GM10266 (cell line): Measurements from ENCODE around the gene LNPK.

Experiments
- DNase-seq: peaks from one replicate; pipeline ENCODE4 v3.0.0; 2012; ENCODE audit errors: extremely low spot score
- TF ChIP-seq, protein P1 (sequence below): IDR thresholded peaks from 2 replicates; pipeline ENCODE4 v1.5.1; 2012; ENCODE audit warnings: mild to moderate bottlenecking, low read depth; ENCODE audit not compliant: control insufficient read depth, insufficient read depth; ENCODE audit errors: missing control alignments

Gene LNPK, protein sequence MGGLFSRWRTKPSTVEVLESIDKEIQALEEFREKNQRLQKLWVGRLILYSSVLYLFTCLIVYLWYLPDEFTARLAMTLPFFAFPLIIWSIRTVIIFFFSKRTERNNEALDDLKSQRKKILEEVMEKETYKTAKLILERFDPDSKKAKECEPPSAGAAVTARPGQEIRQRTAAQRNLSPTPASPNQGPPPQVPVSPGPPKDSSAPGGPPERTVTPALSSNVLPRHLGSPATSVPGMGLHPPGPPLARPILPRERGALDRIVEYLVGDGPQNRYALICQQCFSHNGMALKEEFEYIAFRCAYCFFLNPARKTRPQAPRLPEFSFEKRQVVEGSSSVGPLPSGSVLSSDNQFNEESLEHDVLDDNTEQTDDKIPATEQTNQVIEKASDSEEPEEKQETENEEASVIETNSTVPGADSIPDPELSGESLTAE

DNA sequence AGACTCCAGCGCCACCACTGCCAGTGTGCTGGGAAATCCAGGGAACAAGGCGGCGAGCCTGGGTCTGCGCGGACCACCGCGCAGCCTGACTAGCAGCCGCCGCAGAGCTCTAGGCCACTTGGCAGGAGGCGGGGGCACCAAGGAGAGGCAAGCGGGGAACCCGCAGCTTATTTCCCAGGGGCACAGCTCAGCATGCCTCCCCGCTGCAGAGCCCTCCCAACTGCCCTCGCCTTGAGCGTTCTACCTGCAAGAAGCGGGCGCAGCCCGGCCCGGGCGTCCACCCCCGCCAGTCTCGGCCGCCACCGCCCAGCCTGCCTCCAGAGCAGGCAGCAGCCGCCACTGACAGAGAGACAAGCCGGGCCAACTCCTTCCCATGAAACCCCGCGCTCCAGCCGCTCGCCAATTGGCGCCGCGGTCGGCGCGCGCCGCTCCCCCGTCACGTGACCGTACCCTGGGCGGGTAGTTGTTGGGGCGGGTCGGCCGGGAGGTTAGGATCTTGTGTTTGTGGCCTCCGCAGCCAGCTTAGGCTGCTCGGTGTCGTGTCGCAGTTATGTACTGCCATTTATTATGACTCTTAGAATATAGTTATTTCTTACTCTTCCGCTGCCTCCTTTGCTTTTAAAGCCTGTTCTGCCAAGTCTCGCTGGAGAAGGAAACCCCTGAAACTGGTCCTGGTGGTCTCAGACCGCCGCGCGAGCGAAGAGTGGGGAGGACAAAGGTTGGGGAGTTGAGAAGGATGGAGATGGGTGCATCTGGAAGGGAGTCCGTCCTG is at the start of gene LNPK:
Gene LNPK, minus strand, starts transcription at position 352 of the 772 bp plus-strand sequence. CDS start 6,683 bp downstream, outside the sequence.
- TF ChIP-seq, protein P1, sequence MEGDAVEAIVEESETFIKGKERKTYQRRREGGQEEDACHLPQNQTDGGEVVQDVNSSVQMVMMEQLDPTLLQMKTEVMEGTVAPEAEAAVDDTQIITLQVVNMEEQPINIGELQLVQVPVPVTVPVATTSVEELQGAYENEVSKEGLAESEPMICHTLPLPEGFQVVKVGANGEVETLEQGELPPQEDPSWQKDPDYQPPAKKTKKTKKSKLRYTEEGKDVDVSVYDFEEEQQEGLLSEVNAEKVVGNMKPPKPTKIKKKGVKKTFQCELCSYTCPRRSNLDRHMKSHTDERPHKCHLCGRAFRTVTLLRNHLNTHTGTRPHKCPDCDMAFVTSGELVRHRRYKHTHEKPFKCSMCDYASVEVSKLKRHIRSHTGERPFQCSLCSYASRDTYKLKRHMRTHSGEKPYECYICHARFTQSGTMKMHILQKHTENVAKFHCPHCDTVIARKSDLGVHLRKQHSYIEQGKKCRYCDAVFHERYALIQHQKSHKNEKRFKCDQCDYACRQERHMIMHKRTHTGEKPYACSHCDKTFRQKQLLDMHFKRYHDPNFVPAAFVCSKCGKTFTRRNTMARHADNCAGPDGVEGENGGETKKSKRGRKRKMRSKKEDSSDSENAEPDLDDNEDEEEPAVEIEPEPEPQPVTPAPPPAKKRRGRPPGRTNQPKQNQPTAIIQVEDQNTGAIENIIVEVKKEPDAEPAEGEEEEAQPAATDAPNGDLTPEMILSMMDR, result no peak
- peak; percentile 92 for DNase-seq

DNA sequence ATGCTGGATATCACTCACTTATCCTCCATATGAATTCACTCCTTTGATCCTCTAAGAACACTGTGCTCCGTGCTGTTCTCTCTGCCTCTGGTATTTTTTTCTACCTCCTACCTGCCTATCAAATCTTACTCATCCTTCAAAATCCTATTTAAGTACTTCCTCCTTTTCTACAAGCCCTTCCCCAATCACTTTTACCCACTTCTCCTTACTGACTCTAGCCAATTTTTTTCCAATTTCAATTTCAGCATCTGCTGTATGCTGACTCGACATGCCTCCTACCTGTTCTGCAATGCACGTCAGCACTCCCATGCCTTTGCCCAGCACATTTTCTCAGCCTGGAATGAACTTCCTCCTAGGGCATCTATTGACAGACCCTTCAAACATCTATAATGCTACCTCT is 37.3 kb upstream of the LNPK start:
- TF ChIP-seq, protein P1, result no peak
- DNase-seq, result no peak

DNA sequence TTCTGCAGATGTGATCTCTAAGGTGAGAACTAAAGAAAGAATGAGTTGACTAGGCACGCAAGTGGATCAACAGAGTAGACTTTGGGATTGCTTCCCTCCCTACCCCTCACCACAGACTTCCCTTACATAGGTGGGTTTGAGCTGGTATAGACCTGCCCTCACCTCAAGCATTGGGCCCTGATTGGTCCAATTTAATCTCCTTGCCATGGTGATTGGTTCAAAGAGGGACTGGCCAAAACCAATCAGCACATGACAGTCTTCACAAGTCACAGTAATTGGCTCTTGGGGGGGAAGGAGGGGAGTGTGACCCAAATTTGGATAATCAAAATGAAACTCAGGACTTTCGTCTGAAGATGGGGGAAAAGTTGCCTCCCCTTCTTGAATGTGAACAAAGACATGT is 36.6 kb upstream of the LNPK start:
- no peak for DNase-seq
- TF ChIP-seq, protein P1, result no peak

DNA sequence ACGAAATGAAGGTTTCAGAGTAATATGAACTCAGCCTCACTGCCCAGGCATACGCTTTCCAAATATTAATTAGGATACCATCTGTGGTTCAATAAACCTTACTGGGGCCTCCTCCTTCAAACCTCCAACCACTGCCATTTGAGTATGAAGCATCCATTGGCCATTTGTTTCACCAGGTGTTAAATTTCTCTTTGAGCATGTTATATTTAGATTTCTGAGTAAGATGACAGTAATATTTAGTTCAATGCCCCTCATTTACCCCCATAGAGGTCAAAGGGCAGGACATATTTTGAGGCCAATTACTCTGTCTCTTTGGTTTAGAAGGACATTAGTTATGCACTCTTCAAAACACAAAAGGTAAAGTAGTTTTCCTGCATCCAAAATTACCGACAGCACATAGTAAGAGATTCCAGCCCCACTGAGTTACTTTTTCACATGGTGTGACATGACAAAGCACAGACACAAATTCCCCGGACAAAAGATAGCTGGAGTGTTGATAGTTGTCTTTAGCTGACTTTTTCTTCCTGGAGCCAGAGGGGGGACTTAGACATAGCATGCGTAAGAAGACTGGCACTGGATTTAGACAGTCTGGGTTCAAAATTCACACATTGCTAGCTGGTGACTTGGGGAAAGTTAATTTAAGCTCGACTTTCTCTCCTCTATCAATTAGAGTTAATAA is 33.1 kb upstream of the LNPK start:
- TF ChIP-seq, protein P1, result no peak
- no peak for DNase-seq

DNA sequence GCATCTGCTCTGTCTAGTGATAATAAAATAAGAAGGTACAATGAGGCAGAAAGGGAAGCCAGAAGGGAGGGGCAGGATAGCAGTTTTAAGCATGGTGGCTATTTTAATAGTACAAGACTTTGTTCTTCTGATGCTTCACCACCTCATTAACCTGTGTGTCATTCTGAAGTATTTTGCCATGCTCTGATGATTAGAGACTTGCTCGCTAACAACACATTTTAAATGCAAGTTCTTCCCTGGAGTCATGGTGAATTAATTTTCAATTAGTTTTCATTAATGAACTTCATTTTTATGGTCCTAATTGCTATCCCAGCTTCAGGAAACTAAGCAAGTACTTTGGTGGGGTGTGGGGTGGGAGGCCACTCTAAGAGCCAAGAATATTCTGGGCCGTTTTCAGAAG is 25.7 kb upstream of the LNPK start:
- no peak for DNase-seq
- TF ChIP-seq, protein P1, result no peak

DNA sequence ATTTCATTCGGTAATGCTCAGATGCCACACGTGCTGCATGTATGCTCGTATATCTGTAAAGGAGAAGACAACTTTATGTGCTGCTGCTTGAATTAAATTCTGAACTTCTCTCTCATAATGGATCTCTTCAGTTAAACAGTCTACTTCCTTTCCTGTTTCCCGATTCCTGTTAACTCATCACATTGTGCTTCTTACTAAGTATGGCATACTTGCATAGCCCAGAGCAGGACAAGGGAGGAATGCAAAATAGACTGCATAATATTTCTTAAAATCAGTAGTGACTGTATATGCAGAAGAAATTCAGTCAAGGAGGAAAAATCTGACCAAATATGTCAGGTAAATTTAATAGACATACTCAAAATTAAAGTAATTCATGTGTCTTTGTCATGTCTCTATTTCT is 23.9 kb upstream of the LNPK start:
- TF ChIP-seq, protein P1, result no peak
- no peak for DNase-seq

DNA sequence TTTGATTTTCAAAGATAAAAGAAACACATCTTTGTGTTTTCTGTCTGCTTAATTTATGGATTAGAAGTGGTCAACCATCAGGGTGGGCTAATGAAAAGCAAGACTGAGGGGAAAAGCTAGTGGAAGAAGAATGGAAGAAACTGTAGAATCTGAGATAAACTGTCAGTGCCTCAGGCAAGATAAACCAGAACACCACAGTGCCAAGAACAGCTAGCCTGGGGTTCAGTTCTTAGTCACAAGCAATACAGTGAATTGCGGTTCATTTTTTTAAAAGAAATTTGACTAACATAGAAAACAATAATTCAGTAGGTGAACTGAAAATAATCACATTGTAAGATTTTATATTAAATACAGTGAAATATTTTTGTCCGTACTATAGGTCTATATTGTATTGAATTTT is 22.0 kb upstream of the LNPK start:
- no peak for DNase-seq
- TF ChIP-seq, protein P1, result no peak
